Activated CD8-positive, alpha-beta T cell treated with anti-CD3 and anti-CD28 coated beads for 36 hours (primary cell): ENCODE data around the gene TMEM131. TPM values are rescaled to one million over a fixed set of nuclear protein-coding genes. Genes with fewer than 3 reads are reported as not detected.
"Not testable (repeated sequence)": the region's sequence is repeated elsewhere in the genome, so short reads cannot be mapped to it uniquely, and the experiment has no call there.

Source experiments
- ATAC-seq: fragments of 200-7000 bp; cut with Tn5 transposase; one replicate; pipeline ENCODE4 v1.10.0; 2021; ENCODE audit warnings: mild to moderate bottlenecking, moderate library complexity
- CTCF ChIA-PET: fragments of 350-600 bp; sonication (Branson Sonifier 250); formaldehyde crosslinking; loops from one replicate; lab custom pipeline; 2021; ENCODE audit warnings: antibody characterized with exemption; lab: Charles Lee
- POLR2A ChIA-PET: fragments of 350-600 bp; sonication (Branson Sonifier 250); formaldehyde crosslinking; loops from one replicate; lab custom pipeline; 2021; ENCODE audit warnings: antibody characterized with exemption; lab: Charles Lee
- DNase-seq: peaks from one replicate; pipeline ENCODE4 v3.0.0-alpha.2; 2020
- H3K27ac Mint-ChIP-seq: one replicate; pipeline ENCODE4 v1.8.0; 2021; ENCODE audit warnings: mild to moderate bottlenecking, mixed read lengths
- H3K27me3 Mint-ChIP-seq: one replicate; pipeline ENCODE4 v1.8.0; 2021; ENCODE audit warnings: mixed read lengths
- H3K36me3 Mint-ChIP-seq: one replicate; pipeline ENCODE4 v1.8.0; 2021; ENCODE audit warnings: low read depth, mixed read lengths
- H3K4me1 Mint-ChIP-seq: one replicate; pipeline ENCODE4 v1.8.0; 2021; ENCODE audit warnings: low read depth, mixed read lengths
- H3K4me3 Mint-ChIP-seq: one replicate; pipeline ENCODE4 v1.8.0; 2021; ENCODE audit warnings: mild to moderate bottlenecking, moderate library complexity, mixed read lengths
- H3K9me3 Mint-ChIP-seq: one replicate; pipeline ENCODE4 v1.8.0; 2021; ENCODE audit warnings: mixed read lengths
- CTCF ChIP-seq: fragments of 200-600 bp; IDR thresholded peaks from one replicate; pipeline ENCODE4 v1.8.0; 2022; ENCODE audit warnings: antibody characterized with exemption, mild to moderate bottlenecking
- intact Hi-C: fragments of 100-400 bp; cut with micrococcal nuclease; formaldehyde crosslinking; loops from one replicate; pipeline ENCODE4 v1.10.0; 2022
- total RNA-seq, 2 experiments: library from RNA; stranded (reverse); gene quantifications; one replicate each; pipeline ENCODE4 v1.2.3, GENCODE V29; 2021

TMEM131 gene
- total RNA-seq, 2 experiments from 2014 or later: 24.2 to 27.4 TPM

DNA sequence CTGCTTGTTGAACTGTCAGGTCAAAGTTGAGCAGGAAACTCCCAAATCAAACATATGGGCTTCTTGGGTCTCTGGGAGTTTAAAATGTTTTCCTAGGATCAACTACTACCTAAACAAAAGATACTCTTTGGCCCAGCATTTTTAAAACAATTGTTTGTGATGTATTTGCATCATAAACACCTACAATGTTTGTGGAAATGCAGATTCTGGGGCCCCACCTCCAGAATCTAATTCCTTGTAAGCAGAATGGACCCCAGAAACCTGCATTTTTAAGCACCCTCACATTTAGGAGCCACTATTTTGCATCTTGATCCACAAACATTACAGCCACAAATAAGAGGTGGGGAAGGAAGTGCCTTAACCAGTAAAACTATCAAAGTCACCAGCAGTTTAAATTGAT is 104.1 kb downstream of the TMEM131 start:
- no peak overlapping the region for H3K27ac Mint-ChIP-seq
- H3K4me3 Mint-ChIP-seq: no peak overlapping the region
- ChIA-PET CTCF (no interaction called here), POLR2A (interaction anchor here (1.1 kb wide), 1 partner anchor 9 kb away, joined by 3 read pairs; no protein-coding TSS in a partner anchor)
- H3K9me3 Mint-ChIP-seq: peaks cover 17% of the 10 kb centered on the region
- no peaks in the 10 kb centered on the region for H3K4me1 Mint-ChIP-seq
- ATAC-seq (no peak), DNase-seq (no peak)
- intact Hi-C loops: no loop called here
- peaks cover 48% of the 10 kb centered on the region for H3K36me3 Mint-ChIP-seq
- no peaks in the 10 kb centered on the region for H3K27me3 Mint-ChIP-seq
- no peak for TF ChIP-seq CTCF

DNA sequence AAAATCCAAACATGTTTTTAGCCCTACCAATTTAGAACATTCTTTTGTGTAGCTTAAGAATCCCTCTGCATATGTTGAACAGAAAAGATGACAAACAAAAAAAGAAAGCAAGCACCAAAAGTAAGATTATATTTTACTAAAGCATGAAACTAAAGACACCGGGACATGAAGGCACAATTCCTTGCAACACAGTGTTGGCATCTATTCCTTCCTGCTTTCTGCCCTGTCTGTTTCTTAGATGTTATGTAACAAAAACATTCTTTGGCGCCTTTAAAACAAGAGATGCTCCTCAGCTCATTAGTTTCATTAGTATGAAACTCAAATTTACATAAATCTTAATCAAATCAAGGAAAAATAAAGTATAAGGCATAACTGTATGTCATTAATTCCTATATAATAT is 106.6 kb downstream of the TMEM131 start:
- H3K9me3 Mint-ChIP-seq: peaks cover 31% of the 10 kb centered on the region
- H3K36me3 Mint-ChIP-seq: peaks cover 56% of the 10 kb centered on the region
- ATAC-seq: no peak
- ChIA-PET CTCF (no interaction called here), POLR2A (no interaction called here)
- TF ChIP-seq CTCF: no peak
- intact Hi-C loops: no loop called here
- no peaks in the 10 kb centered on the region for H3K27me3 Mint-ChIP-seq
- no peaks in the 10 kb centered on the region for H3K4me1 Mint-ChIP-seq
- H3K27ac Mint-ChIP-seq: no peak overlapping the region
- H3K4me3 Mint-ChIP-seq: no peak overlapping the region
- no peak for DNase-seq

- intact Hi-C loops: no loop called here
- Mint-ChIP-seq H3K27ac (no peak overlapping the region), H3K4me1 (no peaks in the 10 kb centered on the region), H3K9me3 (peaks cover 29% of the 10 kb centered on the region), H3K4me3 (no peak overlapping the region), H3K36me3 (peaks cover 53% of the 10 kb centered on the region), H3K27me3 (no peaks in the 10 kb centered on the region)
- DNase-seq (no peak), ATAC-seq (no peak)
- ChIA-PET CTCF (no interaction called here), POLR2A (no interaction called here)
- no peak for TF ChIP-seq CTCF
Measured at GRCh38 chr2:97885841-97886240, 109.9 kb downstream of the TMEM131 start.

DNA sequence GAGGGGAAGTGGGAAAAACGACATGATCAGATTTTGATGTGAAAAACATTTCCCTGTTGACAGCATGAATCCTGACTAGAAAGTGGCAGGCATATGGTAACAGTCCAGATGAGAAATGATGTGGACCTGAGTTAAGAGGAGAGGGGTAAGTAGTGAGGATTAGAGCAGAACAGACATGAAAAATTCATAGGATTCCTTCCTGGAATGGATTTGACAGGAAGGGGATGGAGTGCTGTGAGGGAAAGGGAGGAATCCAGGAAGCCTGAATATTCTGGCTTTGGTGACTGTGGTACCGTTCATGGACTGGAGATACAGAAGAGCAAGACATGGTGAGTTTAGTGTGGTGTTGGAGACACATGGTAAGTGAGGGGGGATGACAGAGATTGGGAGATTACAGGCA is 115.4 kb downstream of the TMEM131 start:
- POLR2A ChIA-PET: no interaction called here
- TF ChIP-seq CTCF: no peak
- no peak overlapping the region for H3K4me3 Mint-ChIP-seq
- H3K4me1 Mint-ChIP-seq: peaks cover 8% of the 10 kb centered on the region
- H3K27me3 Mint-ChIP-seq: no peaks in the 10 kb centered on the region
- peaks cover 10% of the 10 kb centered on the region for H3K9me3 Mint-ChIP-seq
- no peak overlapping the region for H3K27ac Mint-ChIP-seq
- intact Hi-C loops: no loop called here
- no peak for DNase-seq
- CTCF ChIA-PET: no interaction called here
- no peak for ATAC-seq
- peaks cover 40% of the 10 kb centered on the region for H3K36me3 Mint-ChIP-seq

- CTCF ChIA-PET: no interaction called here
- ATAC-seq (no peak), DNase-seq (no peak)
- Mint-ChIP-seq H3K9me3 (peaks cover 7% of the 10 kb centered on the region), H3K4me3 (no peak overlapping the region), H3K36me3 (peaks cover 30% of the 10 kb centered on the region), H3K27me3 (no peaks in the 10 kb centered on the region), H3K27ac (no peak overlapping the region), H3K4me1 (peaks cover 15% of the 10 kb centered on the region)
- TF ChIP-seq CTCF: no peak
- intact Hi-C loops: no loop called here
- POLR2A ChIA-PET: no interaction called here
Measured at GRCh38 chr2:97878865-97879264, 116.9 kb downstream of the TMEM131 start.

DNA sequence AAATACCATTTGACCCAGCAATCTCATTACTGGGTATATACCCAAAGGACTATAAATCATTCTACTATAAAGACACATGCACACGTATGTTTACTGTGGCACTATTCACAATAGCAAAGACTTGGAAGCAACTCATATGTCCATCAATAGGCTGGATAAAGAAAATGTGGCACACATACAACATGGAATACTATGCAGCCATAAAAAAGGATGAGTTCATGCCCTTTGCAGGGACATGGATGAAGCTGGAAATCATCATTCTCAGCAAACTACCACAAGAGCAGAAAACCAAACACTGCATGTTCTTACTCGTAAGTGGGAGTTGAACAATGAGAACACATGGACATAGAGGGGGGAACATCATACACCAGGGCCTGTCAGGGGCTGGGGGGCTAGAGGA is 117.4 kb downstream of the TMEM131 start:
- ATAC-seq, DNase-seq, H3K4me3 Mint-ChIP-seq, CTCF ChIA-PET, intact Hi-C loops, H3K27me3 Mint-ChIP-seq, H3K9me3 Mint-ChIP-seq, POLR2A ChIA-PET, H3K27ac Mint-ChIP-seq: not testable (repeated sequence)
- Mint-ChIP-seq H3K36me3 (peaks cover 33% of the 10 kb centered on the region), H3K4me1 (peaks cover 18% of the 10 kb centered on the region)
